ENCODE data around the gene TAF7L.

GRCh38 chrX:101265869-101266428 lies 25.2 kb downstream of the TAF7L start:
- TF ChIP-seq, protein P1, sequence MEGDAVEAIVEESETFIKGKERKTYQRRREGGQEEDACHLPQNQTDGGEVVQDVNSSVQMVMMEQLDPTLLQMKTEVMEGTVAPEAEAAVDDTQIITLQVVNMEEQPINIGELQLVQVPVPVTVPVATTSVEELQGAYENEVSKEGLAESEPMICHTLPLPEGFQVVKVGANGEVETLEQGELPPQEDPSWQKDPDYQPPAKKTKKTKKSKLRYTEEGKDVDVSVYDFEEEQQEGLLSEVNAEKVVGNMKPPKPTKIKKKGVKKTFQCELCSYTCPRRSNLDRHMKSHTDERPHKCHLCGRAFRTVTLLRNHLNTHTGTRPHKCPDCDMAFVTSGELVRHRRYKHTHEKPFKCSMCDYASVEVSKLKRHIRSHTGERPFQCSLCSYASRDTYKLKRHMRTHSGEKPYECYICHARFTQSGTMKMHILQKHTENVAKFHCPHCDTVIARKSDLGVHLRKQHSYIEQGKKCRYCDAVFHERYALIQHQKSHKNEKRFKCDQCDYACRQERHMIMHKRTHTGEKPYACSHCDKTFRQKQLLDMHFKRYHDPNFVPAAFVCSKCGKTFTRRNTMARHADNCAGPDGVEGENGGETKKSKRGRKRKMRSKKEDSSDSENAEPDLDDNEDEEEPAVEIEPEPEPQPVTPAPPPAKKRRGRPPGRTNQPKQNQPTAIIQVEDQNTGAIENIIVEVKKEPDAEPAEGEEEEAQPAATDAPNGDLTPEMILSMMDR (IDR thresholded peaks at IDR 0.05) = no peak
- TF ChIP-seq POLR2AphosphoS5 (IDR thresholded peaks at IDR 0.05) = no peak
- TF ChIP-seq EP300 (IDR thresholded peaks at IDR 0.05) = no peak
